GM23248 (cell line): Measurements from ENCODE around the gene CRACDL. TPM values are rescaled to one million over a fixed set of nuclear protein-coding genes. Genes with fewer than 3 reads are reported as not detected.

Experiments used
- DNase-seq: peaks from one replicate; pipeline ENCODE4 v3.0.0-alpha.2; 2015
- H2AFZ ChIP-seq: fragments of 200-600 bp; sonication (generic); 2 replicates; pipeline ENCODE4 v1.6.1; 2016; ENCODE audit warnings: antibody characterized with exemption
- H3F3A ChIP-seq: fragments of 200-600 bp; sonication (generic); 2 replicates; pipeline ENCODE4 v1.6.1; 2016; ENCODE audit warnings: mild to moderate bottlenecking, antibody characterized with exemption, mixed run types; ENCODE audit not compliant: insufficient read depth
- H3K27ac ChIP-seq: fragments of 200-600 bp; sonication (generic); 2 replicates; pipeline ENCODE4 v1.5.1; 2016; ENCODE audit warnings: mild to moderate bottlenecking
- H3K27me3 ChIP-seq: fragments of 200-600 bp; sonication (generic); replicated peaks from 2 replicates; pipeline ENCODE4 v1.6.1; 2016; ENCODE audit warnings: mild to moderate bottlenecking; ENCODE audit not compliant: insufficient read depth
- H3K36me3 ChIP-seq: fragments of 200-600 bp; sonication (generic); 2 replicates; pipeline ENCODE4 v1.6.1; 2016; ENCODE audit warnings: low read depth, mild to moderate bottlenecking
- H3K4me1 ChIP-seq: fragments of 200-600 bp; sonication (generic); 2 replicates; pipeline ENCODE4 v1.6.1; 2016; ENCODE audit warnings: mild to moderate bottlenecking; ENCODE audit not compliant: insufficient read depth
- H3K4me2 ChIP-seq: fragments of 200-600 bp; sonication (generic); one replicate; pipeline ENCODE4 v1.6.1; 2016; ENCODE audit warnings: mild to moderate bottlenecking; ENCODE audit not compliant: unreplicated experiment
- H3K4me3 ChIP-seq: fragments of 200-600 bp; sonication (generic); 2 replicates; pipeline ENCODE4 v1.5.1; 2016; ENCODE audit warnings: mild to moderate bottlenecking
- H3K79me2 ChIP-seq: fragments of 200-600 bp; sonication (generic); 2 replicates; pipeline ENCODE4 v1.6.1; 2016; ENCODE audit warnings: mild to moderate bottlenecking; ENCODE audit not compliant: insufficient read depth
- H3K9ac ChIP-seq: fragments of 200-600 bp; sonication (generic); 2 replicates; pipeline ENCODE4 v1.6.1; 2016; ENCODE audit warnings: mild to moderate bottlenecking
- H3K9me2 ChIP-seq: fragments of 200-600 bp; sonication (generic); 2 replicates; pipeline ENCODE4 v1.6.1; 2016; ENCODE audit warnings: mixed run types, mild to moderate bottlenecking, moderate library complexity; ENCODE audit not compliant: insufficient read depth
- H3K9me3 ChIP-seq: fragments of 200-600 bp; sonication (generic); one replicate; pipeline ENCODE4 v1.6.1; 2017; ENCODE audit warnings: low read depth
- H4K20me1 ChIP-seq: fragments of 200-600 bp; sonication (generic); 2 replicates; pipeline ENCODE4 v1.6.0; 2016; ENCODE audit not compliant: insufficient read depth
- EZH2 ChIP-seq: fragments of 200-600 bp; sonication (generic); IDR thresholded peaks from 2 replicates; pipeline ENCODE4 v1.6.1; 2018; ENCODE audit warnings: antibody characterized with exemption, mild to moderate bottlenecking; ENCODE audit not compliant: insufficient read depth, poor library complexity, severe bottlenecking
- EZH2phosphoT487 ChIP-seq: fragments of 200-600 bp; sonication (generic); IDR thresholded peaks from 2 replicates; pipeline ENCODE4 v1.6.1; 2018; ENCODE audit warnings: antibody characterized with exemption, moderate library complexity, mild to moderate bottlenecking, low read depth; ENCODE audit not compliant: insufficient read depth
- WGBS, 2 experiments: methylation state at CpG; one replicate each; pipeline ENCODE4 v1.1.6; 2015 to 2017; ENCODE audit warnings: low lambda C conversion rate in 2 of 2, low coverage in 1 of 2; ENCODE audit errors: missing lambda C conversion rate in 2 of 2; 5-methylcytosine and 5-hydroxymethylcytosine counted together
- in situ Hi-C: fragments of 300-500 bp; cut with MboI; formaldehyde crosslinking; loops from 2 replicates; pipeline ENCODE4 v1.15.0; 2020
- polyA plus RNA-seq: library from polyadenylated mRNA; unstranded; fragments of >200 nt; fragmentation: Nextera tagmentation; extraction: Ambion mirVana; gene quantifications from 2 replicates; pipeline ENCODE4 v1.2.1, GENCODE V29; 2016
- total RNA-seq: library from RNA; depleted of rRNA; stranded (reverse); fragments of >200 nt; shearing (Covaris generic); gene quantifications from 2 replicates; pipeline ENCODE4 v1.2.3, GENCODE V29; 2014

Gene CRACDL
- total and polyA plus RNA-seq, 2 experiments from 2014 or later: not detected

DNA sequence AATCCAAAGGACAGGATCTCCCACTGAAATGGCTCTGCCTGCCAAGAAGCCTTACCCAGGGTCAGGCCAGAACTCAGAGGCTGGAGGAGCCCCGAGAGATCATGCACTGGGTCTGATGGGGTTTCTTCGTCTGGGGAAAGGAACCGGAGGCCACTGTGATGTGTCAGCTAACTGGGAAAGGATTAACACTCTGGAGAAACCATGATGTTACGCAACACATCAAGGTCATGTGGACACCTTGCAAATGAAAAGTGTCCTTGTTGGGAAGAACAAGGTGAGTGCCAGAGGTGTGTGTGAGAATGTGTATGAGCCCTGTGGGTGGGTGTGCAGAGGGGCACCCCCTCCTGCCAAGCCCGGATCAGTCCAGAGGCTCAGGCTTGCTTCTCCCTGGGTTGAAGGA lies 86.9 kb downstream of the CRACDL start:
- Histone ChIP-seq H2AFZ (no peak overlapping the region), H3K27me3 (no peaks in the 10 kb centered on the region), H3K79me2 (no peaks in the 10 kb centered on the region), H3K36me3 (no peaks in the 10 kb centered on the region), H3K9me3 (no peaks in the 10 kb centered on the region), H3F3A (no peaks in the 10 kb centered on the region), H3K9ac (no peak overlapping the region), H3K4me3 (no peak overlapping the region), H3K4me1 (no peaks in the 10 kb centered on the region), H3K4me2 (no peak overlapping the region), H4K20me1 (no peaks in the 10 kb centered on the region), H3K9me2 (no peaks in the 10 kb centered on the region), H3K27ac (no peak overlapping the region)
- DNase-seq: peak; percentile 16
- no peak for TF ChIP-seq EZH2phosphoT487
- TF ChIP-seq EZH2: no peak
- in situ Hi-C loops: loop anchor here (25.0 kb wide), 2 partner anchors 187 to 437 kb away; no protein-coding TSS in a partner anchor
- 59 to 65% methylated on average over 5 of the region's 5 CpGs for WGBS, 2 experiments

DNA sequence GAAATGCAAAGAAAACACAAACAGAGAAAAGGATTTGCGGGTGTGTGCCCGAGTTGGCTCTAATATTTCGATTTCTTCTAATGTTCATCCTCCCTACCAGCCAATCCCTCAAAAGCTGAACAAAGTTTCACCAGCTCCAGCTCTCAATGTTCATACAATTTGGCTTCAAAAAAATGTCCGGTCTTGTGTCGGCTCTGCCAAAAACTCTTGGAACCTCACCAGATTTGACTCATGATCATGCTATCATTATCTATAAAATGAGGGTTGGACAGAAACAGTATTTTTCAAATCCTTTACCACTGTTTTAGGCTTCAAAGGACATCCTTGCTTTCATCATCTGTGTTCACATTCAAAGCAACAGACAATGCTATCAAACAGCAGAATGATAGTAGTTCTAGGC lies 88.2 kb downstream of the CRACDL start:
- Histone ChIP-seq H3K9me2 (no peaks in the 10 kb centered on the region), H3K4me1 (no peaks in the 10 kb centered on the region), H3K27ac (no peak overlapping the region), H3K36me3 (no peaks in the 10 kb centered on the region), H3K79me2 (no peaks in the 10 kb centered on the region), H3K27me3 (no peaks in the 10 kb centered on the region), H3K9ac (no peak overlapping the region), H3F3A (no peaks in the 10 kb centered on the region), H4K20me1 (no peaks in the 10 kb centered on the region), H3K4me3 (no peak overlapping the region), H2AFZ (no peak overlapping the region), H3K9me3 (no peaks in the 10 kb centered on the region), H3K4me2 (no peak overlapping the region)
- peak; percentile 24 for DNase-seq
- no peak for TF ChIP-seq EZH2
- no peak for TF ChIP-seq EZH2phosphoT487
- WGBS, 2 experiments: 52 to 58% methylated on average over 5 of the region's 5 CpGs
- in situ Hi-C loops: loop anchor here (25.0 kb wide), 2 partner anchors 186 to 436 kb away; no protein-coding TSS in a partner anchor

- no peak for TF ChIP-seq EZH2phosphoT487
- TF ChIP-seq EZH2: no peak
- H3K36me3 ChIP-seq: no peaks in the 10 kb centered on the region
- H3K79me2 ChIP-seq: no peaks in the 10 kb centered on the region
- H3K4me1 ChIP-seq: no peaks in the 10 kb centered on the region
- H3K9me2 ChIP-seq: no peaks in the 10 kb centered on the region
- H2AFZ ChIP-seq: no peak overlapping the region
- no peaks in the 10 kb centered on the region for H3K9me3 ChIP-seq
- peak; percentile 17 for DNase-seq
- H3K4me2 ChIP-seq: no peak overlapping the region
- in situ Hi-C loops: loop anchor here (25.0 kb wide), 2 partner anchors 184 to 434 kb away; no protein-coding TSS in a partner anchor
- H3F3A ChIP-seq: no peaks in the 10 kb centered on the region
- H3K9ac ChIP-seq: no peak overlapping the region
- no peaks in the 10 kb centered on the region for H4K20me1 ChIP-seq
- H3K4me3 ChIP-seq: no peak overlapping the region
- no peaks in the 10 kb centered on the region for H3K27me3 ChIP-seq
- H3K27ac ChIP-seq: no peak overlapping the region
Observed at GRCh38 chr2:98846041-98846440, 90.0 kb downstream of the CRACDL start.

DNA sequence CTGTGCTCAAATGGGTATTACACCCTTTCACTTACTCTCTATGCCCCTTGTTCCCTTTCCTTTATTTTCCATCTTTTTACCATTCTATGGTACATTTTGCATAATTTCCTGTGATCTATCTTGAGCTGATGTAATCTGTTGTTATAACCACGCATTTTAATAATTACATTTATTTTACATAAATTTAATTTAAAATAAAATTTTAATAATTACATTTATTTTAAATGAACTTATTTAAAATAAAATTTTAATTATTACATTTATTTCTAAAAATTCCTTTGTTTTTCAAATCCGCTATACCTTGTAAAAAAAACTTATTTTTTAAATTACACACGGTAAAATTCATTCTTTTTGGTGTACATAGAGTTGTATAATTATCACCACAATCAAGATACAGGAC lies 93.9 kb downstream of the CRACDL start:
- Histone ChIP-seq H3K9me2 (no peaks in the 10 kb centered on the region), H3K9me3 (no peaks in the 10 kb centered on the region), H3K27ac (no peak overlapping the region), H3K36me3 (no peaks in the 10 kb centered on the region), H3K4me2 (no peak overlapping the region), H3K4me1 (0 out of 2 replicates have a peak, but pooled peaks cover 7% of the 10 kb centered on the region), H3K9ac (no peak overlapping the region), H4K20me1 (no peaks in the 10 kb centered on the region), H2AFZ (no peak overlapping the region), H3K27me3 (no peaks in the 10 kb centered on the region), H3K79me2 (no peaks in the 10 kb centered on the region), H3F3A (peaks cover 6% of the 10 kb centered on the region; the same call in 1 of the 2 replicates), H3K4me3 (no peak overlapping the region)
- in situ Hi-C loops: loop anchor here (25.0 kb wide), 2 partner anchors 180 to 430 kb away; no protein-coding TSS in a partner anchor
- DNase-seq: no peak
- 76 to 77% methylated on average over 3 of the region's 3 CpGs for WGBS, 2 experiments
- TF ChIP-seq EZH2 (no peak), EZH2phosphoT487 (no peak)
